ENCODE measurements around the gene PSMD13. TPM values are rescaled to one million over a fixed set of nuclear protein-coding genes. Genes with fewer than 3 reads are reported as not detected.
"Not testable (repeated sequence)": the region's sequence is repeated elsewhere in the genome, so short reads cannot be mapped to it uniquely, and the experiment has no call there.

Gene PSMD13
- total RNA-seq, 2 donors from 2014 or later: 75.3 to 80.3 TPM

- Histone ChIP-seq H3K27ac (no peak overlapping the region), H3K9me3 (no peaks in the 10 kb centered on the region), H3K4me3 (no peak overlapping the region), H3K27me3 (no peaks in the 10 kb centered on the region), H3K4me1 (peaks cover 0 to 21% of the 10 kb centered on the region in 2 donors), H3K36me3 (peaks cover 56% of the 10 kb centered on the region)
- no peak for TF ChIP-seq CTCF (IDR thresholded peaks at IDR 0.05)
- no peak for DNase-seq (ENCODE audit: low spot score)
Measured at GRCh38 chr11:214083-214482, 22.7 kb upstream of the PSMD13 start.

GRCh38 chr11:215581-216037, 21.2 kb upstream of the PSMD13 start:
- no peak overlapping the region for H3K27ac ChIP-seq
- H3K9me3 ChIP-seq: no peaks in the 10 kb centered on the region
- peaks cover 41% of the 10 kb centered on the region for H3K36me3 ChIP-seq
- H3K4me3 ChIP-seq: no peak overlapping the region
- no peak for TF ChIP-seq CTCF (IDR thresholded peaks at IDR 0.05)
- DNase-seq (ENCODE audit: low spot score): no peak
- no peaks in the 10 kb centered on the region for H3K27me3 ChIP-seq
- peaks cover 0 to 5% of the 10 kb centered on the region in 2 donors for H3K4me1 ChIP-seq

- Histone ChIP-seq H3K27me3 (no peaks in the 10 kb centered on the region), H3K27ac (no peak overlapping the region), H3K9me3 (no peaks in the 10 kb centered on the region), H3K4me1 (peaks cover 0 to 3% of the 10 kb centered on the region in 2 donors), H3K36me3 (peaks cover 33% of the 10 kb centered on the region), H3K4me3 (no peak overlapping the region)
- no peak for DNase-seq (ENCODE audit: low spot score)
- TF ChIP-seq CTCF (IDR thresholded peaks at IDR 0.05): no peak
Measured at GRCh38 chr11:216081-216974, 20.4 kb upstream of the PSMD13 start.

- no peak overlapping the region for H3K27ac ChIP-seq
- TF ChIP-seq CTCF (IDR thresholded peaks at IDR 0.05): no peak
- no peaks in the 10 kb centered on the region for H3K9me3 ChIP-seq
- peaks cover 0 to 10% of the 10 kb centered on the region in 2 donors for H3K4me1 ChIP-seq
- no peak for DNase-seq (ENCODE audit: low spot score)
- no peak overlapping the region for H3K4me3 ChIP-seq
- H3K36me3 ChIP-seq: peaks cover 20% of the 10 kb centered on the region
- H3K27me3 ChIP-seq: no peaks in the 10 kb centered on the region
Measured at GRCh38 chr11:217704-218103, 19.1 kb upstream of the PSMD13 start.

GRCh38 chr11:218815-219593, 17.8 kb upstream of the PSMD13 start:
- H3K4me3 ChIP-seq: no peak overlapping the region

GRCh38 chr11:220641-221215, 16.0 kb upstream of the PSMD13 start:
- DNase-seq (ENCODE audit: low spot score); H3K36me3 ChIP-seq; H3K27me3 ChIP-seq; H3K4me1 ChIP-seq; H3K9me3 ChIP-seq; H3K4me3 ChIP-seq: not testable (repeated sequence)
- H3K27ac ChIP-seq: peak overlapping the region; percentile 51 to 59

More at GRCh38 chr11:218815-219593, 17.8 kb upstream of the PSMD13 start:
- H3K27ac ChIP-seq: no peak overlapping the region
- TF ChIP-seq CTCF (IDR thresholded peaks at IDR 0.05): no peak
- no peak for DNase-seq (ENCODE audit: low spot score)
- peaks cover 0 to 10% of the 10 kb centered on the region in 2 donors for H3K4me1 ChIP-seq
- no peaks in the 10 kb centered on the region for H3K9me3 ChIP-seq
- peaks cover 9% of the 10 kb centered on the region for H3K36me3 ChIP-seq
- H3K27me3 ChIP-seq: no peaks in the 10 kb centered on the region

Data from right atrium auricular region (tissue), 2 donors.